HepG2 (cell line): Measurements from ENCODE around the gene CCDC85C. TPM values are rescaled to one million over a fixed set of nuclear protein-coding genes. Genes with fewer than 3 reads are reported as not detected.

Experiments
- ATAC-seq: fragments of 200-7000 bp; cut with Tn5 transposase; 3 replicates; pipeline ENCODE4 v1.9.1; 2020; ENCODE audit warnings: mild to moderate bottlenecking, moderate library complexity
- BruUV-seq: library from RNA; stranded (reverse); fragments of 400-500 nt; replicated peaks from 2 replicates; lab custom pipeline; 2021; lab: Mats Ljungman, UMichigan
- CTCF ChIA-PET: fragments of 300-600 bp; formaldehyde crosslinking; extraction: SDS; loops from one replicate; lab custom pipeline; 2021; ENCODE audit warnings: low total read pairs, inconsistent platforms, low intra/inter-chr PET ratio; lab: Yijun Ruan, JAX
- POLR2A ChIA-PET: fragments of 350-600 bp; sonication (Branson Sonifier 250); formaldehyde crosslinking; loops from one replicate; lab custom pipeline; 2020; ENCODE audit warnings: antibody characterized with exemption, inconsistent platforms; lab: Yijun Ruan, JAX
- DNase-seq: peaks from one replicate; pipeline ENCODE4 v3.0.0-alpha.2; 2015; ENCODE audit warnings: low spot score
- FAIRE-seq: peaks from 3 replicates; lab custom pipeline; 2011; peaks lifted over from hg19 to GRCh38; lab: Jason Lieb, UNC
- H2AFZ ChIP-seq: one replicate; pipeline ENCODE4 v1.6.1; 2011; ENCODE audit warnings: low read length, inconsistent platforms
- H3K27ac ChIP-seq: fragments of 300-600 bp; 3 replicates; pipeline ENCODE4 v1.8.0; 2011; ENCODE audit warnings: mixed run types, mild to moderate bottlenecking, mixed read lengths, low read length, inconsistent platforms; ENCODE audit not compliant: insufficient read depth; ENCODE audit errors: extremely low read length
- H3K27me3 ChIP-seq, 2 experiments: fragments of 200-600 bp in 1 of 2; 2 replicates in 1 of 2; 3 replicates in 1 of 2; pipeline versions ENCODE4 v1.6.0 to v1.8.0; 2011; ENCODE audit warnings: low read length in 2 of 2, mild to moderate bottlenecking in 2 of 2, moderate library complexity in 2 of 2, inconsistent platforms in 1 of 2; ENCODE audit not compliant: insufficient read depth in 2 of 2, control insufficient read depth in 1 of 2
- H3K36me3 ChIP-seq, 2 experiments: fragments of 200-600 bp in 1 of 2; replicated peaks in 1 of 2; 2 replicates in 1 of 2; 3 replicates in 1 of 2; pipeline versions ENCODE4 v1.5.1 to v1.8.0; 2011; ENCODE audit warnings: low read length in 2 of 2, inconsistent platforms in 1 of 2; ENCODE audit not compliant: insufficient read depth in 2 of 2, control insufficient read depth in 1 of 2
- H3K4me1 ChIP-seq: 2 replicates; pipeline ENCODE4 v1.5.1; 2012; ENCODE audit warnings: low read length, inconsistent platforms; ENCODE audit not compliant: insufficient read depth
- H3K4me2 ChIP-seq: 2 replicates; pipeline ENCODE4 v1.6.0; 2011; ENCODE audit warnings: low read depth, low read length, inconsistent platforms
- H3K4me3 ChIP-seq, 3 experiments: fragments of 200-600 bp in 1 of 3; sonication (generic), shearing (Covaris generic) in 1 of 3; replicated peaks in 1 of 3; 2 replicates each; pipeline ENCODE4 v1.5.1; 2011 to 2016; ENCODE audit warnings: low read length in 3 of 3, inconsistent platforms in 2 of 3, low read depth in 2 of 3, mild to moderate bottlenecking in 2 of 3, control low read depth in 1 of 3, mixed read lengths in 1 of 3; ENCODE audit not compliant: insufficient read depth in 1 of 3
- H3K79me2 ChIP-seq: one replicate; pipeline ENCODE4 v1.6.1; 2011; ENCODE audit warnings: low read length, inconsistent platforms; ENCODE audit not compliant: insufficient read depth
- H3K9ac ChIP-seq: 2 replicates; pipeline ENCODE4 v1.6.0; 2011; ENCODE audit warnings: mild to moderate bottlenecking, low read depth, low read length, inconsistent platforms; ENCODE audit not compliant: insufficient read depth
- H3K9me3 ChIP-seq: 2 replicates; pipeline ENCODE4 v1.5.1; 2012; ENCODE audit warnings: mild to moderate bottlenecking, low read length
- H4K20me1 ChIP-seq: 2 replicates; pipeline ENCODE4 v1.6.0; 2011; ENCODE audit warnings: inconsistent platforms, mild to moderate bottlenecking, low read length, moderate library complexity; ENCODE audit not compliant: insufficient read depth
- AGO2 ChIP-seq: fragments of 200-400 bp; formaldehyde crosslinking; optimal IDR thresholded peaks from 2 replicates; pipeline ENCODE3; 2017; ENCODE audit warnings: mild to moderate bottlenecking, low read depth, low read length, moderate library complexity
- ATF7-NPFF ChIP-seq: sonication (generic); formaldehyde crosslinking; IDR thresholded peaks from 2 replicates; pipeline ENCODE4 v1.8.1; 2023; ENCODE audit warnings: mild to moderate bottlenecking, low read depth, missing genetic modification reagents, moderate library complexity
- CHD4 ChIP-seq: fragments of 200-600 bp; sonication (generic); IDR thresholded peaks from 2 replicates; pipeline ENCODE4 v1.7.0; 2017; ENCODE audit warnings: mild to moderate bottlenecking, low read length, borderline replicate concordance
- FOSL1 ChIP-seq: sonication (generic); formaldehyde crosslinking; IDR thresholded peaks from 2 replicates; pipeline ENCODE4 v1.9.0; 2021; ENCODE audit warnings: missing genetic modification reagents, borderline replicate concordance
- GZF1 ChIP-seq: sonication (generic); formaldehyde crosslinking; IDR thresholded peaks from 2 replicates; pipeline ENCODE4 v1.5.1; 2020; ENCODE audit warnings: mild to moderate bottlenecking, missing genetic modification reagents
- ONECUT2 ChIP-seq: sonication (generic); formaldehyde crosslinking; IDR thresholded peaks from 2 replicates; pipeline ENCODE4 v1.4.0; 2020; ENCODE audit warnings: missing genetic modification reagents
- POLR2A ChIP-seq, 2 experiments: IDR thresholded peaks; 2 replicates each; pipeline ENCODE4 v1.6.1; 2011; ENCODE audit warnings: low read depth in 2 of 2, low read length in 2 of 2, mild to moderate bottlenecking in 1 of 2, moderate library complexity in 1 of 2; ENCODE audit not compliant: insufficient read depth in 1 of 2
- RBM22 ChIP-seq: fragments of 200-400 bp; formaldehyde crosslinking; optimal IDR thresholded peaks from 2 replicates; pipeline ENCODE3; 2017; ENCODE audit warnings: mild to moderate bottlenecking, low read length, moderate library complexity
- SUZ12 ChIP-seq: fragments of 150-350 bp; IDR thresholded peaks from 2 replicates; pipeline ENCODE4 v1.6.1; 2014; ENCODE audit warnings: low read depth, low read length
- ZNF230 ChIP-seq: sonication (generic); formaldehyde crosslinking; IDR thresholded peaks from 2 replicates; pipeline ENCODE4 v1.4.0; 2020; ENCODE audit warnings: mild to moderate bottlenecking, missing genetic modification reagents
- WGBS: methylation state at CpG from one replicate; pipeline ENCODE4 v1.1.6; 2017; ENCODE audit warnings: low lambda C conversion rate; 5-methylcytosine and 5-hydroxymethylcytosine counted together
- in situ Hi-C: cut with HindIII; loops from 2 replicates; pipeline ENCODE4 v1.10.0; 2017; ENCODE audit warnings: low pct_unique_long_range_greater_than_20kb; ENCODE audit not compliant: extremely low pct_ligation_motif_present
- intact Hi-C: fragments of 100-400 bp; cut with micrococcal nuclease; formaldehyde crosslinking; loops from one replicate; pipeline ENCODE4 v1.10.0; 2022; ENCODE audit not compliant: unreplicated experiment
- polyA plus RNA-seq, 8 experiments: library from polyadenylated mRNA; depleted of rRNA in 3 of 8; stranded (reverse) in 7 of 8; unstranded in 1 of 8; fragments of >200 nt; fragmentation: Illumina TruSeq in 4 of 8; extraction: Trizol in 4 of 8; gene quantifications; 2 replicates each; pipeline versions ENCODE4 v1.2.1 to v1.2.3, GENCODE V29; 2011 to 2016; ENCODE audit warnings: low read depth in 4 of 8, missing spikeins in 1 of 8, mixed read lengths in 1 of 8; ENCODE audit not compliant: insufficient read depth in 1 of 8
- total RNA-seq, 5 experiments: library from RNA; depleted of rRNA; stranded (reverse); fragments of >200 nt; fragmentation: Illumina TruSeq; extraction: Trizol; gene quantifications; 2 replicates each; pipeline ENCODE4 v1.2.3, GENCODE V29; 2016; ENCODE audit warnings: low read depth in 1 of 5
- TF ChIP-seq, protein P1 (sequence below): sonication (generic); formaldehyde crosslinking; IDR thresholded peaks from 2 replicates; pipeline ENCODE4 v1.4.0; 2020; ENCODE audit warnings: mild to moderate bottlenecking, missing genetic modification reagents

CCDC85C gene
- total and polyA plus RNA-seq, 2 of the 13 experiments (the other 11 are each of a cell fraction or from before 2014, with no cell fraction given) = 18.8 to 43.8 TPM

DNA sequence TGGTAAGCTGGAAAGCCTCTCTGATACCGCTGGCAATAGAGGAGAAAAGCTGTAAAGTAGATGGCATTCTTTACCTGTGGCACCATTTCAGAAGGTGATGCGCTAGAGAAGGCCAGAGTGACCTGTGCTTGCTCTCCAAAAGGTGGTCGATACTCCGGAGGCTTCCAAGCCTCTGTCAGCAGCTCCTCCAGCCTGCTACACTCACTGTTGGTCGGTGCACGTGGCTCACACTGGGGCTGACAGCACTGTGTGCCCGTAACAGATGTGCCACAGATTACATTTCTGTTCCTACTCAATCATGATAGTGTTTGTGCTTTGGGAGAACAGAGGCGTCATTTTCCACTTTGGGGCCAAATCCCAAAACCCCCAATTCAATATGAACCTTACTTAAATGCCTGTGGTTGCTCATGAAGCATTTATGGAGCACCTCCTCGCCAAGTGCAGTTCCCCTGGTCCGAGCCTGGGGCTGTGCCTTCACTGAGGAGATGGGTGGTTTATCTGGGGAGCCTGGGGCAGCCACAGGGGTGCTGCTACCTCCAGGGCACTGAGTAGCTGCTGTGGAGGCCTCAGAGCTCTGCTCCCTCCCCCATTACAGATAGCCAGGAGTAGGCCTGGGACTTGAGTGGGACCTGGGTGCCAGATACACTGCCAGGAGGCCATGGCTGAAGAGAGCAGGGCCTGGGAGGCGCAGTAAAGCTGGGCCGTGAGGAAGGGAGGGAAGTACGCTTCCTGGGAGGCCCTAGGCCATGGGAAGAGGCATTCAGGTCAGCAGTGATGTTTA is 96.0 kb downstream of the CCDC85C start:
- Histone ChIP-seq H3K36me3 (peaks cover 31 to 82% of the 10 kb centered on the region in 2 experiments; a peak in 4 of 5 replicates), H3K4me2 (no peak overlapping the region), H3K9me3 (no peaks in the 10 kb centered on the region), H3K9ac (no peak overlapping the region), H3K79me2 (no peaks in the 10 kb centered on the region), H3K27ac (no peak overlapping the region), H4K20me1 (peaks cover 4% of the 10 kb centered on the region; the same call in 1 of the 2 replicates), H3K4me3 (no peak overlapping the region)
- in situ Hi-C loops = no loop called here
- intact Hi-C loops = no loop called here
- CTCF ChIA-PET = no interaction called here
- no peak for FAIRE-seq
- TF ChIP-seq RBM22 (peak; percentile 70), GZF1 (CRISPR knock-in tag) (no peak), AGO2 (peak; percentile 42), ATF7-NPFF (CRISPR knock-in tag) (no peak), SUZ12 (no peak), CHD4 (no peak), ZNF230 (CRISPR knock-in tag) (no peak), POLR2A (IDR thresholded peaks at IDR 0.05; ENCODE audit: insufficient read depth in 1 of 2, low read depth in 2 of 2, low read length in 2 of 2) (peak in 1 of 2 experiments; percentile 32; a peak in 2 of 4 replicates), ONECUT2 (no peak), FOSL1 (CRISPR knock-in tag) (no peak)
- TF ChIP-seq, protein P1, sequence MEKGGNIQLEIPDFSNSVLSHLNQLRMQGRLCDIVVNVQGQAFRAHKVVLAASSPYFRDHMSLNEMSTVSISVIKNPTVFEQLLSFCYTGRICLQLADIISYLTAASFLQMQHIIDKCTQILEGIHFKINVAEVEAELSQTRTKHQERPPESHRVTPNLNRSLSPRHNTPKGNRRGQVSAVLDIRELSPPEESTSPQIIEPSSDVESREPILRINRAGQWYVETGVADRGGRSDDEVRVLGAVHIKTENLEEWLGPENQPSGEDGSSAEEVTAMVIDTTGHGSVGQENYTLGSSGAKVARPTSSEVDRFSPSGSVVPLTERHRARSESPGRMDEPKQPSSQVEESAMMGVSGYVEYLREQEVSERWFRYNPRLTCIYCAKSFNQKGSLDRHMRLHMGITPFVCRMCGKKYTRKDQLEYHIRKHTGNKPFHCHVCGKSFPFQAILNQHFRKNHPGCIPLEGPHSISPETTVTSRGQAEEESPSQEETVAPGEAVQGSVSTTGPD (CRISPR knock-in tag) = no peak
- TF ChIP-seq, all 625 proteins: peak for 3
- 99% methylated on average over 13 of the region's 13 CpGs for whole genome bisulfite sequencing
- Histone ChIP-seq H3K27me3 (no peaks in the 10 kb centered on the region), H2AFZ (no peak overlapping the region), H3K4me1 (no peaks in the 10 kb centered on the region)
- no peak for DNase-seq
- ATAC-seq = peak; percentile 3; the same call in 2 of the 3 replicates
- POLR2A ChIA-PET = no interaction called here
- BruUV-seq = no TSS peak
